DOHH2 (cell line): ENCODE results near the gene SLC25A51.

ENCODE experiments used
- H3F3A ChIP-seq: fragments of 200-600 bp; sonication (generic), shearing (Covaris generic); 2 replicates; pipeline ENCODE4 v1.6.0; 2016; ENCODE audit warnings: antibody characterized with exemption, mild to moderate bottlenecking; ENCODE audit not compliant: control insufficient read depth, insufficient read depth
- H3K27ac ChIP-seq: fragments of 200-600 bp; sonication (generic); 2 replicates; pipeline ENCODE4 v1.5.1; 2014; ENCODE audit warnings: low read depth, mild to moderate bottlenecking, low read length, moderate library complexity
- H3K27me3 ChIP-seq: fragments of 200-600 bp; sonication (generic); 2 replicates; pipeline ENCODE4 v1.6.1; 2014; ENCODE audit warnings: mild to moderate bottlenecking, low read length, mixed read lengths; ENCODE audit not compliant: control insufficient read depth
- H3K36me3 ChIP-seq: fragments of 200-600 bp; sonication (generic); 2 replicates; pipeline ENCODE4 v1.6.1; 2014; ENCODE audit warnings: mild to moderate bottlenecking, low read length, moderate library complexity, mixed read lengths; ENCODE audit not compliant: control insufficient read depth
- H3K4me1 ChIP-seq: fragments of 200-600 bp; sonication (generic); 2 replicates; pipeline ENCODE4 v1.6.1; 2014; ENCODE audit warnings: mild to moderate bottlenecking, low read length, mixed read lengths; ENCODE audit not compliant: control insufficient read depth
- H3K4me2 ChIP-seq: fragments of 200-600 bp; sonication (generic); 2 replicates; pipeline ENCODE4 v1.6.0; 2014; ENCODE audit warnings: mild to moderate bottlenecking, low read length, moderate library complexity
- H3K4me3 ChIP-seq: fragments of 200-600 bp; sonication (generic); 2 replicates; pipeline ENCODE4 v1.5.1; 2014; ENCODE audit warnings: mild to moderate bottlenecking, low read length, mixed read lengths
- H3K79me2 ChIP-seq: fragments of 200-600 bp; sonication (generic); 2 replicates; pipeline ENCODE4 v1.6.1; 2014; ENCODE audit warnings: mild to moderate bottlenecking, low read length, mixed read lengths; ENCODE audit not compliant: control insufficient read depth
- H3K9me2 ChIP-seq: fragments of 200-600 bp; sonication (generic); replicated peaks from 2 replicates; pipeline ENCODE4 v1.6.1; 2014; ENCODE audit warnings: mild to moderate bottlenecking, low read length, mixed read lengths; ENCODE audit not compliant: control insufficient read depth
- H3K9me3 ChIP-seq: fragments of 200-600 bp; sonication (generic); 2 replicates; pipeline ENCODE4 v1.6.1; 2014; ENCODE audit warnings: antibody characterized with exemption, low read length, mixed read lengths; ENCODE audit not compliant: control insufficient read depth, insufficient read depth
- H4K20me1 ChIP-seq: fragments of 200-600 bp; sonication (generic); 2 replicates; pipeline ENCODE4 v1.6.0; 2014; ENCODE audit warnings: low read depth, mild to moderate bottlenecking, antibody characterized with exemption, low read length, moderate library complexity; ENCODE audit not compliant: control insufficient read depth, insufficient read depth
- CTCF ChIP-seq: fragments of 200-600 bp; sonication (generic); IDR thresholded peaks from one replicate; pipeline ENCODE4 v1.5.1; 2014; ENCODE audit warnings: antibody characterized with exemption, mild to moderate bottlenecking, low read depth, low read length; ENCODE audit not compliant: poor library complexity, severe bottlenecking
- EZH2phosphoT487 ChIP-seq: fragments of 200-600 bp; sonication (generic); IDR thresholded peaks from 2 replicates; pipeline ENCODE4 v1.6.1; 2017; ENCODE audit warnings: borderline replicate concordance, mild to moderate bottlenecking, antibody characterized with exemption, low read length, moderate library complexity, mixed read lengths

Gene SLC25A51

GRCh38 chr9:37917313-37917731 is 13.4 kb upstream of the SLC25A51 start:
- H3K4me2 ChIP-seq, result no peak overlapping the region
- no peak overlapping the region for H3K27ac ChIP-seq
- no peaks in the 10 kb centered on the region for H3K36me3 ChIP-seq
- H3K9me2 ChIP-seq, result no peaks in the 10 kb centered on the region
- no peaks in the 10 kb centered on the region for H3F3A ChIP-seq
- no peaks in the 10 kb centered on the region; the same call in 1 of the 2 replicates for H4K20me1 ChIP-seq
- H3K79me2 ChIP-seq, result no peaks in the 10 kb centered on the region
- H3K4me3 ChIP-seq, result no peak overlapping the region
- H3K9me3 ChIP-seq, result no peaks in the 10 kb centered on the region
- H3K4me1 ChIP-seq, result no peaks in the 10 kb centered on the region
- TF ChIP-seq CTCF (no peak), EZH2phosphoT487 (no peak)
- H3K27me3 ChIP-seq, result no peaks in the 10 kb centered on the region

- no peaks in the 10 kb centered on the region; the same call in 1 of the 2 replicates for H4K20me1 ChIP-seq
- H3K27me3 ChIP-seq, result no peaks in the 10 kb centered on the region
- H3K9me3 ChIP-seq, result no peaks in the 10 kb centered on the region
- no peak overlapping the region for H3K4me2 ChIP-seq
- H3K9me2 ChIP-seq, result no peaks in the 10 kb centered on the region
- TF ChIP-seq CTCF (no peak), EZH2phosphoT487 (no peak)
- no peaks in the 10 kb centered on the region for H3K4me1 ChIP-seq
- H3K36me3 ChIP-seq, result no peaks in the 10 kb centered on the region
- H3K27ac ChIP-seq, result no peak overlapping the region
- no peak overlapping the region for H3K4me3 ChIP-seq
- no peaks in the 10 kb centered on the region for H3K79me2 ChIP-seq
- no peaks in the 10 kb centered on the region for H3F3A ChIP-seq
Measured at GRCh38 chr9:37916471-37917312, 12.8 kb upstream of the SLC25A51 start.

GRCh38 chr9:37915911-37916470 is 12.1 kb upstream of the SLC25A51 start:
- no peaks in the 10 kb centered on the region for H3K9me3 ChIP-seq
- no peaks in the 10 kb centered on the region; the same call in 1 of the 2 replicates for H4K20me1 ChIP-seq
- no peaks in the 10 kb centered on the region for H3K9me2 ChIP-seq
- no peaks in the 10 kb centered on the region for H3K36me3 ChIP-seq
- no peaks in the 10 kb centered on the region for H3K4me1 ChIP-seq
- no peaks in the 10 kb centered on the region for H3K27me3 ChIP-seq
- no peak overlapping the region for H3K4me3 ChIP-seq
- H3K79me2 ChIP-seq, result no peaks in the 10 kb centered on the region
- no peak for TF ChIP-seq EZH2phosphoT487
- no peak overlapping the region for H3K27ac ChIP-seq
- H3K4me2 ChIP-seq, result no peak overlapping the region
- no peaks in the 10 kb centered on the region for H3F3A ChIP-seq
